ENCODE data around the gene EPHB1. TPM values are rescaled to one million over a fixed set of nuclear protein-coding genes. Genes with fewer than 3 reads are reported as not detected.

EPHB1 gene
- total and polyA plus RNA-seq, 2 of the 13 experiments (the other 11 are each of a cell fraction or from before 2014, with no cell fraction given) = 0.07 to 0.21 TPM

GRCh38 chr3:135229018-135229495, 434.0 kb downstream of the EPHB1 start:
- Histone ChIP-seq H4K20me1 (ENCODE audit: insufficient read depth, low read length) (no peaks in the 10 kb centered on the region), H3K9me3 (ENCODE audit: low read length) (no peaks in the 10 kb centered on the region), H3K79me2 (ENCODE audit: insufficient read depth, low read length) (no peaks in the 10 kb centered on the region), H3K4me2 (ENCODE audit: low read depth, low read length) (no peak overlapping the region), H3K4me3 (replicated peaks in 1 of 3; ENCODE audit: insufficient read depth in 1 of 3, low read depth in 2 of 3, low read length in 3 of 3) (no peak overlapping the region), H3K27ac (ENCODE audit: extremely low read length, insufficient read depth, low read length) (no peak overlapping the region), H3K4me1 (ENCODE audit: insufficient read depth, low read length) (no peaks in the 10 kb centered on the region), H3K36me3 (replicated peaks in 1 of 2; ENCODE audit: control insufficient read depth in 1 of 2, insufficient read depth in 2 of 2, low read length in 2 of 2) (no peaks in the 10 kb centered on the region), H2AFZ (ENCODE audit: low read length) (no peak overlapping the region), H3K9ac (ENCODE audit: insufficient read depth, low read depth, low read length) (no peak overlapping the region), H3K27me3 (ENCODE audit: control insufficient read depth in 1 of 2, insufficient read depth in 2 of 2, low read length in 2 of 2) (no peaks in the 10 kb centered on the region)
- ChIA-PET CTCF (ENCODE audit: low intra/inter-chr PET ratio, low total read pairs) (no interaction called here), POLR2A (no interaction called here)
- no peak for DNase-seq (ENCODE audit: low spot score)
- TF ChIP-seq SP1 (IDR thresholded peaks at IDR 0.05) = no peak
- no peak for TF ChIP-seq SP1 (CRISPR knock-in tag; IDR thresholded peaks at IDR 0.05)
- no peak for TF ChIP-seq ZNF784 (CRISPR knock-in tag; IDR thresholded peaks at IDR 0.05; ENCODE audit: borderline replicate concordance)
- no peak for TF ChIP-seq POLR2A (IDR thresholded peaks at IDR 0.05; ENCODE audit: insufficient read depth in 1 of 2, low read depth in 2 of 2, low read length in 2 of 2)
- TF ChIP-seq TRIM22 (IDR thresholded peaks at IDR 0.05) = no peak
- TF ChIP-seq ZNF639 (CRISPR knock-in tag; conservative IDR thresholded peaks at IDR 0.05) = no peak
- TF ChIP-seq AHR (CRISPR knock-in tag; IDR thresholded peaks at IDR 0.05) = no peak
- TF ChIP-seq ZHX1 (CRISPR knock-in tag; IDR thresholded peaks at IDR 0.05; ENCODE audit: low read depth) = no peak
- no peak for TF ChIP-seq SAFB2 (CRISPR knock-in tag; IDR thresholded peaks at IDR 0.05; ENCODE audit: borderline replicate concordance, low read depth)
- 13% methylated on average over 4 of the region's 5 CpGs for WGBS (ENCODE audit: low lambda C conversion rate)
- intact Hi-C loops (cut with micrococcal nuclease; ENCODE audit: unreplicated experiment) = no loop called here
- BruUV-seq (replicated peaks) = no TSS peak
- in situ Hi-C loops (cut with HindIII; ENCODE audit: extremely low pct_ligation_motif_present, low pct_unique_long_range_greater_than_20kb) = no loop called here
- no peak for FAIRE-seq
- peak; percentile 58; the same call in 2 of the 3 replicates for ATAC-seq
